ENCODE results near the gene FKBP3. TPM values are rescaled to one million over a fixed set of nuclear protein-coding genes. Genes with fewer than 3 reads are reported as not detected.
"Not testable (repeated sequence)": the region's sequence is repeated elsewhere in the genome, so short reads cannot be mapped to it uniquely, and the experiment has no call there.

Gene FKBP3
- total RNA-seq, 2 experiments from 2014 or later = 22.4 to 41.1 TPM

DNA sequence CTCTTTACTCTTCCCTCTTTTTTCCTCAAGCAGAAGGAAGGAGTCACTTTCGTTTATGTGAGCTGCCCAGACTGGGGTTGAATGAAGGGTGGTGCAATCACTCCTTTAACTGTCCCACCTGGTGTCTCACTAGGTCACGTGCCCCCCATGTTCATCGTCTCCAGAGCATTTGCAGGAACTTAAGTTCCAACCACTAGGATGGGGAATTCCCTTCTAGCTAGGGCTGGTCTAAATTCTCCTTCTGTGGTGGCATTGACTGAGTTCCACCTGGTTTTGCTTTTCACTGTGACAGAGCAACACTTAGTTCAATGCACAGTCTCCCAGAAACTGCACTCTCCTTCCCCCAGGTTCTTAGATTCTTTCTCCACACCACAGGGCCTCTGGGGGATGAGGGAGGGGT, 10.9 kb upstream of the FKBP3 start:
- Histone ChIP-seq H3K27ac (ENCODE audit: low read depth, low read length, poor library complexity, severe bottlenecking) (no peak overlapping the region), H4K20me1 (ENCODE audit: insufficient read depth, low read length) (0 out of 2 replicates have a peak, but pooled peaks cover 5% of the 10 kb centered on the region), H3K36me3 (ENCODE audit: insufficient read depth, low read length) (peaks cover 43% of the 10 kb centered on the region), H3K4me3 (ENCODE audit: low read depth, low read length, poor library complexity, severe bottlenecking) (no peak overlapping the region), H3K79me2 (ENCODE audit: insufficient read depth, low read depth, low read length) (peaks cover 40% of the 10 kb centered on the region), H3K9me3 (ENCODE audit: low read length) (no peaks in the 10 kb centered on the region), H3K9me2 (ENCODE audit: insufficient read depth, low read length) (no peaks in the 10 kb centered on the region), H3K4me2 (ENCODE audit: low read length) (no peak overlapping the region), H2AFZ (ENCODE audit: low read length) (no peak overlapping the region), H3K4me1 (ENCODE audit: insufficient read depth, low read length, poor library complexity, severe bottlenecking) (peaks cover 13% of the 10 kb centered on the region)
- DNase-seq (ENCODE audit: low spot score) = no peak
- POLR2A ChIA-PET = interaction anchor here (0.7 to 2.1 kb wide), 3 partner anchors 9 to 14 kb away, joined by 3 to 8 read pairs (median 7); partner anchors contain the start of genes FANCM and FKBP3
- BruUV-seq (replicated peaks) = no TSS peak
- intact Hi-C loops (cut with micrococcal nuclease; ENCODE audit: unreplicated experiment) = no loop called here
- CTCF ChIA-PET (ENCODE audit: unreplicated experiment) = no interaction called here
- TF ChIP-seq, protein P1, sequence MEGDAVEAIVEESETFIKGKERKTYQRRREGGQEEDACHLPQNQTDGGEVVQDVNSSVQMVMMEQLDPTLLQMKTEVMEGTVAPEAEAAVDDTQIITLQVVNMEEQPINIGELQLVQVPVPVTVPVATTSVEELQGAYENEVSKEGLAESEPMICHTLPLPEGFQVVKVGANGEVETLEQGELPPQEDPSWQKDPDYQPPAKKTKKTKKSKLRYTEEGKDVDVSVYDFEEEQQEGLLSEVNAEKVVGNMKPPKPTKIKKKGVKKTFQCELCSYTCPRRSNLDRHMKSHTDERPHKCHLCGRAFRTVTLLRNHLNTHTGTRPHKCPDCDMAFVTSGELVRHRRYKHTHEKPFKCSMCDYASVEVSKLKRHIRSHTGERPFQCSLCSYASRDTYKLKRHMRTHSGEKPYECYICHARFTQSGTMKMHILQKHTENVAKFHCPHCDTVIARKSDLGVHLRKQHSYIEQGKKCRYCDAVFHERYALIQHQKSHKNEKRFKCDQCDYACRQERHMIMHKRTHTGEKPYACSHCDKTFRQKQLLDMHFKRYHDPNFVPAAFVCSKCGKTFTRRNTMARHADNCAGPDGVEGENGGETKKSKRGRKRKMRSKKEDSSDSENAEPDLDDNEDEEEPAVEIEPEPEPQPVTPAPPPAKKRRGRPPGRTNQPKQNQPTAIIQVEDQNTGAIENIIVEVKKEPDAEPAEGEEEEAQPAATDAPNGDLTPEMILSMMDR (conservative IDR thresholded peaks at IDR 0.05; ENCODE audit: low read length) = no peak
- no peak for TF ChIP-seq EZH2phosphoT487 (IDR thresholded peaks at IDR 0.05; ENCODE audit: borderline replicate concordance, low read depth, low read length)

DNA sequence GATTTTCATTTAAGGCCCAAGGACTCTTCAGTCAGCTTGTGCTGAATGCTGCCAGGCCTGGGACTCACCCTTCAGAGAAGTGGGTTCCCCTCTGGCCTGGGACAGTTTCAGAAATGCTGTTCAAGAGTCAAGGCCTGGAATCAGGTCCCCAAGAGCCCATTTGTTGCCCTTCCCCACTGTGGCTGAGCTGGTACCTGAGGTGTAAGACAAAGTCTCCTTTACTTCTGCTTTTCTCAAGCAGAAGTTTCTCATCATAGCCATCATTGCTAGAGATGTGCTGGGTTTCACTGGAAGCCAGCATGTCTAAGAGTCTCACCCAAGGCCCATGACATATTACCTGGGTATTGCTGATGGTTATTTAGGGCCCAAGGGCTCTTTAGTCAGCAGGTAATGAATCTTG, 10.4 kb upstream of the FKBP3 start:
- H3K4me2 ChIP-seq (ENCODE audit: low read length) = no peak overlapping the region
- no TSS peak for BruUV-seq (replicated peaks)
- H3K79me2 ChIP-seq (ENCODE audit: insufficient read depth, low read depth, low read length) = peaks cover 45% of the 10 kb centered on the region
- intact Hi-C loops (cut with micrococcal nuclease; ENCODE audit: unreplicated experiment) = no loop called here
- CTCF ChIA-PET (ENCODE audit: unreplicated experiment) = no interaction called here
- POLR2A ChIA-PET = interaction anchor here (1.4 kb wide), 1 partner anchor 9 kb away, joined by 7 read pairs; the partner anchor contains the start of gene FANCM
- no peak overlapping the region for H2AFZ ChIP-seq (ENCODE audit: low read length)
- H3K4me3 ChIP-seq (ENCODE audit: low read depth, low read length, poor library complexity, severe bottlenecking) = no peak overlapping the region
- TF ChIP-seq, protein P1 (conservative IDR thresholded peaks at IDR 0.05; ENCODE audit: low read length) = no peak
- TF ChIP-seq EZH2phosphoT487 (IDR thresholded peaks at IDR 0.05; ENCODE audit: borderline replicate concordance, low read depth, low read length) = no peak
- no peaks in the 10 kb centered on the region for H3K9me2 ChIP-seq (ENCODE audit: insufficient read depth, low read length)
- peaks cover 16% of the 10 kb centered on the region for H3K4me1 ChIP-seq (ENCODE audit: insufficient read depth, low read length, poor library complexity, severe bottlenecking)
- H3K9me3 ChIP-seq (ENCODE audit: low read length) = no peaks in the 10 kb centered on the region
- DNase-seq (ENCODE audit: low spot score) = no peak
- peaks cover 42% of the 10 kb centered on the region for H3K36me3 ChIP-seq (ENCODE audit: insufficient read depth, low read length)
- no peak overlapping the region for H3K27ac ChIP-seq (ENCODE audit: low read depth, low read length, poor library complexity, severe bottlenecking)
- 0 out of 2 replicates have a peak, but pooled peaks cover 5% of the 10 kb centered on the region for H4K20me1 ChIP-seq (ENCODE audit: insufficient read depth, low read length)

DNA sequence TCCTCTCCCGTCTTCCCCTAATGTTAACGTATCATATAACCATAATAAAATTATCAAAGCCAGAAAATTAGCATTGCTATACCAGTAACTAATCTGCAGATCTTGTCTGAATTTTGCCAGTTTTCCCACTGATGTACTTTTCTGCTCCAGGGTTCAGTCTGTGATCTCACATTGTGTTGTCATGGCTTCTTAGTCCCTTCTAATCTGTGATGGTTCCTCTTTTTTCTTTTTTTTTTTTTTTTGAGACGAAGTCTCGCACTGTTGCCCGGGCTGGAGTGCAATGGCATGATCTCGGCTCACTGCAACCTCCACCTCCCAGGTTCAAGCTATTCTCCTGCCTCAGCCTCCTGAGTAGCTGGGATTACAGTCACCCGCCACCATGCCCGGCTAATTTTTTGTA, 7.8 kb upstream of the FKBP3 start:
- H3K9me3 ChIP-seq (ENCODE audit: low read length); H3K27ac ChIP-seq (ENCODE audit: low read depth, low read length, poor library complexity, severe bottlenecking); H3K4me3 ChIP-seq (ENCODE audit: low read depth, low read length, poor library complexity, severe bottlenecking); H3K9me2 ChIP-seq (ENCODE audit: insufficient read depth, low read length); CTCF ChIA-PET (ENCODE audit: unreplicated experiment); BruUV-seq (replicated peaks); H2AFZ ChIP-seq (ENCODE audit: low read length); intact Hi-C loops (cut with micrococcal nuclease; ENCODE audit: unreplicated experiment): not testable (repeated sequence)
- H3K4me1 ChIP-seq (ENCODE audit: insufficient read depth, low read length, poor library complexity, severe bottlenecking) = peaks cover 33% of the 10 kb centered on the region
- H3K4me2 ChIP-seq (ENCODE audit: low read length) = peak overlapping the region; percentile 42
- DNase-seq (ENCODE audit: low spot score) = peak; percentile 19
- H3K36me3 ChIP-seq (ENCODE audit: insufficient read depth, low read length) = peaks cover 35% of the 10 kb centered on the region
- peaks cover 19% of the 10 kb centered on the region for H4K20me1 ChIP-seq (ENCODE audit: insufficient read depth, low read length)
- H3K79me2 ChIP-seq (ENCODE audit: insufficient read depth, low read depth, low read length) = peaks cover 68% of the 10 kb centered on the region
- POLR2A ChIA-PET = interaction anchor here (0.6 to 3.9 kb wide), 2 partner anchors 13 to 42 kb away, joined by 4 to 22 read pairs; no protein-coding TSS in a partner anchor

Data from OCI-LY7 (cell line).